Uterus (tissue), 4 donors: ENCODE data around the gene HADHB. TPM values are rescaled to one million over a fixed set of nuclear protein-coding genes. Genes with fewer than 3 reads are reported as not detected.

Source experiments
- DNase-seq, 2 donors: peaks; one replicate each; pipeline ENCODE4 v3.0.0-alpha.2; 2019 to 2020
- H3K27ac ChIP-seq, 2 donors: fragments of 200-600 bp; sonication (generic); 1 replicate in 1 of 2; 2 replicates in 1 of 2; pipeline ENCODE4 v1.5.1; 2016 to 2018
- H3K27me3 ChIP-seq, 2 donors: fragments of 200-600 bp; sonication (generic); one replicate each; pipeline ENCODE4 v1.5.1; 2018 to 2019; ENCODE audit warnings: control low read depth in 1 of 2
- H3K36me3 ChIP-seq, 2 donors: fragments of 200-600 bp; sonication (generic); one replicate each; pipeline ENCODE4 v1.5.1; 2019; ENCODE audit warnings: control low read depth in 1 of 2
- H3K4me1 ChIP-seq, 2 donors: fragments of 200-600 bp; sonication (generic); one replicate each; pipeline ENCODE4 v1.5.1; 2018 to 2019; ENCODE audit warnings: control low read depth in 1 of 2
- H3K4me3 ChIP-seq, 2 donors: fragments of 200-600 bp; sonication (generic); 1 replicate in 1 of 2; 2 replicates in 1 of 2; pipeline ENCODE4 v1.5.1; 2018 to 2019; ENCODE audit warnings: mild to moderate bottlenecking in 1 of 2
- H3K9me3 ChIP-seq, 2 donors: fragments of 200-600 bp; sonication (generic); one replicate each; pipeline ENCODE4 v1.5.1; 2019; ENCODE audit warnings: control low read depth in 1 of 2
- CTCF ChIP-seq, 4 experiments: fragments of 200-600 bp in 2 of 4; fragments of 450-650 bp in 2 of 4; sonication (generic) in 2 of 4; IDR thresholded peaks; one replicate each; pipeline ENCODE4 v1.5.1; 2016 to 2019; ENCODE audit warnings: antibody characterized with exemption in 4 of 4, mild to moderate bottlenecking in 2 of 4, moderate library complexity in 1 of 4
- POLR2A ChIP-seq, 2 donors: fragments of 450-650 bp; IDR thresholded peaks; one replicate each; pipeline ENCODE4 v1.6.1; 2016; ENCODE audit warnings: antibody characterized with exemption in 2 of 2, mild to moderate bottlenecking in 1 of 2, moderate library complexity in 1 of 2
- intact Hi-C: fragments of 100-400 bp; cut with DNase I; formaldehyde crosslinking; loops from one replicate; pipeline ENCODE4 v1.15.1; 2023; ENCODE audit warnings: low total_unique reads
- total RNA-seq, 4 donors: library from RNA; depleted of rRNA in 3 of 4; stranded (reverse); fragments of >200 nt in 3 of 4; gene quantifications; one replicate each; pipeline versions ENCODE4 v1.1.0 to v1.2.4, GENCODE V29; 2014 to 2023
- donor health status: DM: yes; HTN: yes; CAD: no.

Gene HADHB
- total RNA-seq, 4 donors from 2014 or later, result 45.3 to 126 (median 82.5) TPM

DNA sequence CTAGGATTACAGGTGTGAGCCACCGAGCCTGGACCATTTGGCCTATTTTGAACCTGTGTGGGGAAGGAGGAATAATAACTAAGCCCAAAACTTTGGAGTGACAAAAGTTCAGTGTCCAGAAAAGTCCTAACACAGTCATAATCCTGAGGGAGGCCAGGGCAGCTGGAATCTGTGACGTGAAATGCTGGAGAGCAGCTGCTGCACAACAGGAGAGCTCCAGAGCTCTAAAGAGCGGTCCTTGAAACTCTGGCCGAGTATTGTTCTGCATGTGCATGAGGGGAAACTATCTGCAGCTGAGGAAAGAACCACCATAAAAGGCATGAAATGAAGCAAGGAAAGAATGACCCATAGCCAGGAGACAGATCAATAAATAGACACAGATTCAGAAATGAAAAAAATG lies 28.2 kb upstream of the HADHB start:
- no peak for DNase-seq
- TF ChIP-seq POLR2A (IDR thresholded peaks at IDR 0.05), result no peak
- TF ChIP-seq CTCF (IDR thresholded peaks at IDR 0.05), result no peak
- H3K36me3 ChIP-seq, result no peaks in the 10 kb centered on the region
- no peak overlapping the region for H3K4me3 ChIP-seq
- no peak overlapping the region for H3K27ac ChIP-seq
- H3K9me3 ChIP-seq, result no peaks in the 10 kb centered on the region
- no peaks in the 10 kb centered on the region for H3K4me1 ChIP-seq
- intact Hi-C loops, result no loop called here
- no peaks in the 10 kb centered on the region for H3K27me3 ChIP-seq

- TF ChIP-seq POLR2A (IDR thresholded peaks at IDR 0.05) (no peak), CTCF (IDR thresholded peaks at IDR 0.05) (no peak)
- Histone ChIP-seq H3K36me3 (no peaks in the 10 kb centered on the region), H3K27me3 (no peaks in the 10 kb centered on the region), H3K9me3 (no peaks in the 10 kb centered on the region), H3K4me3 (no peak overlapping the region), H3K4me1 (no peaks in the 10 kb centered on the region), H3K27ac (no peak overlapping the region)
- intact Hi-C loops, result no loop called here
- DNase-seq, result no peak
Measured at GRCh38 chr2:26217720-26218119, 27.0 kb upstream of the HADHB start.

DNA sequence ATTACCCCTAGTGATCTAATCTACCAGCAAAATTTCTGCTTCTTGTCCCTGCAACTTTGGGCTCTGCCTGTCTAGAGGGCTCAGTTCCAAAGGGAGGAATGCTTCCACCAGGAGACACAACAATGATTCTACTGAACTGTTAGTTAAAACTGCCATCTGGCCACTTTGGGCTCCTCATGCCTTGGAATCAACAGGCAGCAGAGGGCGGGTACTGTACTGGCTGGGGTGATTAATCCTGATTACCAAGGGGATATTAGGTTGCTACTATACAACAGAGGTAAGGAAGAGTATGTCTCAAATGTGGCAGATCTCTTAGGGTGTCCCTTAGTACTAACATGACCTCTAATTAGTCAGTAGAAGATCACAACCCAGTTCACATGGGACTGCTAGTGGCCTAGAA lies 21.7 kb upstream of the HADHB start:
- H3K4me1 ChIP-seq, result no peaks in the 10 kb centered on the region
- no peaks in the 10 kb centered on the region for H3K9me3 ChIP-seq
- no peak for TF ChIP-seq CTCF (IDR thresholded peaks at IDR 0.05)
- TF ChIP-seq POLR2A (IDR thresholded peaks at IDR 0.05), result no peak
- no peak overlapping the region for H3K27ac ChIP-seq
- DNase-seq, result no peak
- intact Hi-C loops, result no loop called here
- H3K36me3 ChIP-seq, result no peaks in the 10 kb centered on the region
- no peak overlapping the region for H3K4me3 ChIP-seq
- no peaks in the 10 kb centered on the region for H3K27me3 ChIP-seq

DNA sequence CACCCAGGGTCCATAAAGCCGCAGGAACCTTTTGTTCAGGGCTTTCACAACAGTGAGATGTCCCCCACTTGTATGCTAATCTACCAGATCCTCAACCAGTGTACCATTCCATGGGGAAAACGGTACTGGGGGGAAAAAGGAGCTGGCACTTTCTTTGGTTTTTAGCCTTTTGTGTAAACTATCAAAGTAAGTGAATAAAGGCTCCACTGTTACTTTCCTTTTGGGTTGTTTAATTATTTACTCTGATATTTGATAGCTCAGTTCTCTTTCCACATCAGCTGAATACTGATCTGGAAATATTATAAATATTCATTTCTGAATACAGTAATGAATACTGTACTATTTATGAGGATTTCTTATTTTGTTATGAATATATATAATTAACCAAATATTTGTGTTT lies 20.6 kb upstream of the HADHB start:
- H3K36me3 ChIP-seq, result no peaks in the 10 kb centered on the region
- TF ChIP-seq POLR2A (IDR thresholded peaks at IDR 0.05) (no peak), CTCF (IDR thresholded peaks at IDR 0.05) (no peak)
- H3K4me3 ChIP-seq, result no peak overlapping the region
- no peak for DNase-seq
- H3K27ac ChIP-seq, result no peak overlapping the region
- no peaks in the 10 kb centered on the region for H3K27me3 ChIP-seq
- intact Hi-C loops, result no loop called here
- no peaks in the 10 kb centered on the region for H3K9me3 ChIP-seq
- no peaks in the 10 kb centered on the region for H3K4me1 ChIP-seq

DNA sequence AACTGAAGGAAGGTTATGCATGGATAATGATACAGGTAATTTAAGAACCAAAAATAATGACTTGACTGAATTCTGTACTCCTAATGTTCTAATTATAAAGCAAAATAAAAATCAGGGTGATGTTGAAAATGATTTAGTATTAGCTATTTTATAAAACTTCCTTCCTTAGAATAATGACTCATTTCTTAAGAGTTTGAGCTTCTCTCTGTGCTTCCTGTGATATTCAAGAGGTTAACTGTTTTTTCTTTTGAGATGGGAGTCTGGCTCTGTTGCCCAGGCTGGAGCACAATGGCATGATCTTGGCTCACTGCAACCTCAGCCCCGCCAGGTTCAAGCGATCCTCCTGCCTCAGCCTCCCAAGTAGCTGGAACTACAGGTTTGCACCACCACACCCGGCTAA lies 15.1 kb upstream of the HADHB start:
- H3K9me3 ChIP-seq, result no peaks in the 10 kb centered on the region
- H3K36me3 ChIP-seq, result no peaks in the 10 kb centered on the region
- no peaks in the 10 kb centered on the region for H3K27me3 ChIP-seq
- TF ChIP-seq CTCF (IDR thresholded peaks at IDR 0.05) (no peak), POLR2A (IDR thresholded peaks at IDR 0.05) (no peak)
- H3K27ac ChIP-seq, result no peak overlapping the region
- intact Hi-C loops, result no loop called here
- no peak for DNase-seq
- H3K4me1 ChIP-seq, result no peaks in the 10 kb centered on the region
- no peak overlapping the region for H3K4me3 ChIP-seq
